NOMO-1 treated with DMSO at 0.1 percent for 48 hours (cell line): ENCODE data around the gene IRAK2.

Source experiments
- DNase-seq: peaks from one replicate; lab custom pipeline; 2025; ENCODE audit not compliant: unreplicated experiment; lab: John Stamatoyannopoulos, UW

IRAK2 gene

DNA sequence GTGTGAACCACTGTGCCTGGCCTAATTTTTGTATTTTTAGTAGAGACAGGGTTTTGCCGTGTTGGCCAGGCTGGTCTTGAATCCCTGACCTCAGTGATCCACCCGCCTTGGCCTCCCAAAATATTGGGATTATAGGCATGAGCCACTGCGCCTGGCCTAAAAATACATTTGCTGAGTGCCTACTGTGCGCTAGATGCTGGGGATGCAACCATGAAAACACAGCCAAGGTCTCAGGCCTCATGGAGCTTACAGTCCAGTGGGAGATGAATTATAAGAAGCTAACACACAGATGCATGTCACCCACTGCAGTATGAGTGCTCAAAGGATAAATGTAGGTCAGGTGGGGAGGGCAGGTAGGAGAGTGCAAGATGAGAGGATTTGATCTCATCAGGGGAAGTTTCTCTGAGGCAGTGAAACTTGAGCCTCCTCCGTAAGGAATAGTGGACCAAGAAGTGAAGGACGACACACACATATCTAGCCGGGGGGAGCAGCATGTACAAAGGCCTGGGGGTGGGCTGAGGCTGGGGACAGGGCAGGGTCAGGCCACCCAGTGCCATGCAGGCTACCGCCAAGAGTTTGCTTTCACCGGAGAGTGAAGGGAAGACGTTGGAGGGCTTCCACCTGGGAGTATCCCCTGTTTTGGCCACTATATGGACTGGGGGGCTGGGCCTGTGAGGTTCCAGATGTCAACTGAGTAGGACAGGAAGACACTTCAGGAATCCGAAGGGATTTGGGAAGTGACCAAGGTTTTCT lies 24.3 kb downstream of the IRAK2 start:
- no peak for DNase-seq

DNA sequence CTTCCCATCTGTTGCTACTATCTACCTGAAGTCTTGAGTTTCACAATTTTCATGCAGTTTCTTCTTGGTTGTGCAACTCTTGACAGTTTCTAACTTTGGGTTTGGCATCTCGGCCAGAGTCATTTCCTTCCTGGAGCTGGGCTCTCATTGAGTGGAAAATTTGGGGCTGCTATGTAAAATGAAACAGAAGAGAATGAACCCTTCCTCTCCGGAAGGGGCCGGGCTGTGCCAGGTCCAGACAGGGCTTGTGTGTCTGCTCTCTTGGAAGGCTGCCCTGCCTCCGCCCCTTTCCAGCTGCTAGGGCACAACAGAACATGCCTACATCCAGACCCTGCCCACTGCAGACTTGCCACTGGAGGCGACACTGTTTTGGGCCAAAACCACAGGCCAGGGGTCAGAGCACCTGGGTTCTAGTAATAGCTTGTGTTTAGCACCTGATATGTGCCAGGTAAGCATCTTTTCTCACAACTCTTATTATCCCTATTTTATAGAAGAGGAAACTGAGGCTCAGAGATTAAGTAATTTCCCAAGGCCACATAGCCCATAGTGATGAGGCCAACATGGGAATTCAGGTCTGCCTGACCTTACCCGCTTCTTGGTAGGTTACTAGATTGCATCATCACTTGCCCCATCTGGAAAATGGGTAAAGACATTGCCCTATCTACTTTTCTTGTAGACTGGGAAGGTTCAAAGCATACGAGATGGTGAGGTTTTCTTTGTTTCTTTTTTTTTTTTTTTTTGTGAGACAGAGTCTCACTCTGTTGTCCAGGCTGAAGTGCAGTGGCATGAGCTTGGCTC lies 25.0 kb downstream of the IRAK2 start:
- DNase-seq, result peak; percentile 95

DNA sequence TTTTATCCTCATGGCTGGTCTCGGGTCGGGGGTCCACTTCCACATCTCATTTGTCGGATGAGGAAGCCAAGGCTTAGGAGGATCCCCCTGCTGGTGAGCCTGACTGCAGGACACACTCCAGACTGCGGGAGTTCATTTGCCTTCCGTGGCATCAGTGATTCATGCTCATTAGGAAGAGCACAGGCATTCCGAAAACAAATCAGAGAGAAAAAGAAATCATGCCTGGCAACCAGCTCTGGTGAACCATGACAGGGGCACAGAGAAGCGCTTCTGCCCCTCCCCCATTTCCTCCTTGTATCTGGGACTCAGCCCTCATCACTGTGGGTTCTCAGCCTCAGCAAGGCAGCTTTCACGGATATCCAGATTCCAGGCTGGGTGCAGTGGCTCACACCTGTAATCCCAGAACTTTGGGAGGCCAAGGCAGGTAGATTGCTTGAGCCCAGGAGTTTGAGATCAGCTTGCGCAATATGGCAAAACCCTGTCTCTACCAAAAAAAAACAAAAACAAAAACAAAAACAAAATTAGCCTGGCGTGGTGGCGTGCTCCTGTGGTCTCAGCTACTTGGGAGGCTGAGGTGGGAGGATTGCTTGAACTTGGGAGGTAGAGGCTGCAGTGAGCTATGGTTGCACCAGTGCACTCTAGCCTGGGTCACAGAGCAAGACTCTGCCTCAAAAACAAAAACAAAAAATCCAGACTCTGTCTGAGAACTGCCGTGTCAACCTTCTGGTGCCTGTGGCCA lies 28.4 kb downstream of the IRAK2 start:
- no peak for DNase-seq

DNA sequence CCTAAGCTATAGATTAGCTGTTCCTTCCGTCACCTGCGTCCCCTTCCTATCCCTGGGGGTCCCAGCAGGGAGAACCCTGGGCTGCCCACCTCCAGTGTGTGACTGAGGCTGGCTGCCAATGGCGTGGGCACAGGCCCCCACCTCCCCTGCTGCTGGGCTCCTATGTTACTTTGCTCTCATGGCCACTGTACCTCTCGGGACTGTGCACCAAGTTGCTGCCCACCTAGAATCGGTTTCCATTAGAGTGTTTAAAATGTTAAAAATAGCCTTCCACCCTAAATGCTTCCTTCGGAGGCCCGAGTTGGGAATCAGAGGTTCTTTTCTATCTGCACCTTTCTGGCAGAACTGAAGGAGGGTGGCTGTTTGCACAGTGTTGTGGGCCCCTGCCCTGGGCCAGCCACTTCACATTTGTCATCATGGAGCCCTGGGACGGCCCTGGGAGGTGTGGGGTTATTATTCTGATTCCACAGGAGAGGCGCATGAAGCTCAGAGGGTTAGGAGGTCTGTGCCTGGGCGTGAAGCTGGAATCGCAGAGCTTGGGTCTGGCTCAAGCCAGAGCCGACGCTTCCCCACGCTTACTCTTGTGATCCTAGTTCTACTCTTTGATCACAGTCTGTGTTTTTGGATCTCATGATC lies 29.1 kb downstream of the IRAK2 start:
- no peak for DNase-seq

DNA sequence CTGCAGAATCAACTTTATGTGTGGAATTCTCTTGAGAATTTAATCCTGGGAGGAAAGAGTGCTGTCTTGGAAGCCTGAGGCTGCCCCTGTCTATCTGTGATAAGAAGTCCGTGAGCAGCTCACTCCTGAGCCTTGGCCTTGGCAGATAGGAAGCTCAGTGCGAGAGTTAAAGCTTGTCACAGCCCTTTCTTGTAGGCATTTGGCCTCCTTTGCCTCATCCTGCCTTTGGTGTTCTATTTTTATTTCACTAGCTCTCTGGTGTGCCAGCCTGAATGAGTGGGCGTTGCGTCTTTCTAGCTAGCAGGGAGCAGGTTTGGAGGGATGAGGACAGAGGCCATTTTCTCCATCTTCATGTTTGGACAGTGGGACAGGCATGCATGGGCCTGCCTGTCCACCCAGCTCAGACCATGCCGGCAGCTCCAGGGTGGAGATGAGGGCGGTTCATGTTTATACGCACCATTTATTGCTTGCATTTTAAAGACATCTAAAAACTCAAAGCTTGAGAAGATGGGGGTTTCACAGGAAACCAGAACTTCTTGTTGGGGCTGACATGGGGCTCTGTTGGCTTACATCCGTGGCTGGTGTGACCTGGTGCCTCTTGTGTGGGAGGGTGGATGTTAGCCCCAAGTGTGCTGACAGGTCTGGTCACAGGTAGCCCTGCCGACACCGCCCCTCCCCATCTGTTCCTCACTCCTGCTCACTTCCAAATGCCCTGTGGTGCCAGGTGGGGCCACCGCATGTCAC lies 29.8 kb downstream of the IRAK2 start:
- no peak for DNase-seq

DNA sequence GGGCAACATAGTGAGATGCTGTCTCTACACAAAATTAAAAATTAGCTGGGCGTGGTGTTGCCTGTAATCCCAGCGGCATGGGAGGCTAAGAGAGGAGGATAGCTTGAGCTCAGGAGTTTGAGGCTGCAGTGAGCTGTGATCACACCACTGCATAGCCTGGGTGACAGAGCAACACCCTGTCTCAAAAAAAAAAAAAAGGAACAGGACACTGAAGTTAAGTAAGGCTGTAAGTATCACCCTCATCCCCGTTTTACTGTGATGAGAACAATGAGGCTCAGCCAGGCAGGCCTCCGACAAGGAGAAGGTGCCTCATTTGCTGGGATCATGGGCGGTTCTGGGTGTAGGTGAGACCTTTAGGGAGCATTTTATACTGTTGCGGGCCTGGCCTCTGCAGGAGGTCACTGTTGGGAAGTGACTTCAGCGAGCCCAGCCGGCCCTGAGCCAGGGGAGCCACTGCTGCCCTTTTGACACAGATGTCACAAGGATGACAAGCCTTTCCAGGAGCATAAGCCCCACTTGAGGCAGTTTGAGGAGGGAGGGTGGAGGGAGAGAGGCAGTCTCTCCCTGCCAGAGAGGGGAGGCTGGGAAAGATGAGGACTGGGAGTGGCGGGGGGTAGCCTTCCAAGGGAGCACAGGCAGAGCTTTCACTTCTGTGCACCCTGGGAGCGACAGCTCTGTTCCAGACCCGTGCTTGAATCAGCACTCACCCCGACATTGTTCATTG lies 30.8 kb downstream of the IRAK2 start:
- no peak for DNase-seq

DNA sequence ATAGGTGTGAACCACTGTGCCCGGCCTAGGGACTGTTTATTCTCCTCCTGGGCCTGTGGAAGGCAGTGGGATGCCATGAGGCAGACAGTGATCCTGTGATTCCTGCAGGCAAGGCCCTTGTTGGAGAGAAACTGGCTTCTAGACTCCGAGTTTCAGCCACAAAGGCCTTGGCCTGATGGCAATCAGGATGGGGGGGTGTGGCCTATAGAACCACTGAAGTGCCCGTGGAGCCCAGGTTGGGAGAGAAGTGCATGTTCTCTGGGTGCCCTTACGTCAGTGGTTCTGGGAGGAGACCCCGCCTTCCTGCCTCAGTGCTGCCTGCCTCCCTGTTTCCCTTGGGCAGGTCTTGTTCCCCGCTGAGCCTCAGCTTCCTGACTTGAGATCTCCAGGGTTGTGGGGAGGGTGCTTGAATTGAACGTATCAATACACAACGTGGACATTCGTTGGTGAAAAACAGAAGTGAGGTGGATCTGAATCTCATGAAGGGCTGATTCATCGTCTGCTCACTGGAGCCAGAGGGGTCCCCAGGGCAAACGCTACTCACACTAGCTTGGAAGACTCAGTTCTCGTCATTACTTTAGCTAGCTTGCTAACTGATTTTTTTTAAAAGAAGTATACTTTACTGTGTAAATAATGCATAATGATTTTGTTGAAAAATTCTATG lies 31.8 kb downstream of the IRAK2 start:
- DNase-seq, result peak; percentile 35

DNA sequence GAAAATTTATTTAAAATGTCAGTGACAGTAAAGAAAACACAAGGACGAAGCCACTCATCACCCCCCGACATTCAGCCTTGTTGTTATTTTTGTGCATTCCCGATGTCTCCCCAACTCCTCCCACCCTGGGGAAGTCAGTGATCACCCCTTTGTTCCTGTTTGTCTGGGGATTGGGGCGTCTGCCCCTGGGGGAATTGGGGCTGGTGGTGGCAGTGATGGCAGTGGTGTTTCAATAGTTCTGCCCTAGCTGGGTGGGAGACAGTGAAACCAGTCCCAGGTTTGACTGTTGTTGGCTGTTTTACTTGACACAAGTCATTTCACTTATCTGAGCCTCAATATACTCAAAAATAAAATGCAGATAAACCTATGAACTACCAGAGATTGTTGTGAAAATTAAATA lies 33.5 kb downstream of the IRAK2 start:
- no peak for DNase-seq

DNA sequence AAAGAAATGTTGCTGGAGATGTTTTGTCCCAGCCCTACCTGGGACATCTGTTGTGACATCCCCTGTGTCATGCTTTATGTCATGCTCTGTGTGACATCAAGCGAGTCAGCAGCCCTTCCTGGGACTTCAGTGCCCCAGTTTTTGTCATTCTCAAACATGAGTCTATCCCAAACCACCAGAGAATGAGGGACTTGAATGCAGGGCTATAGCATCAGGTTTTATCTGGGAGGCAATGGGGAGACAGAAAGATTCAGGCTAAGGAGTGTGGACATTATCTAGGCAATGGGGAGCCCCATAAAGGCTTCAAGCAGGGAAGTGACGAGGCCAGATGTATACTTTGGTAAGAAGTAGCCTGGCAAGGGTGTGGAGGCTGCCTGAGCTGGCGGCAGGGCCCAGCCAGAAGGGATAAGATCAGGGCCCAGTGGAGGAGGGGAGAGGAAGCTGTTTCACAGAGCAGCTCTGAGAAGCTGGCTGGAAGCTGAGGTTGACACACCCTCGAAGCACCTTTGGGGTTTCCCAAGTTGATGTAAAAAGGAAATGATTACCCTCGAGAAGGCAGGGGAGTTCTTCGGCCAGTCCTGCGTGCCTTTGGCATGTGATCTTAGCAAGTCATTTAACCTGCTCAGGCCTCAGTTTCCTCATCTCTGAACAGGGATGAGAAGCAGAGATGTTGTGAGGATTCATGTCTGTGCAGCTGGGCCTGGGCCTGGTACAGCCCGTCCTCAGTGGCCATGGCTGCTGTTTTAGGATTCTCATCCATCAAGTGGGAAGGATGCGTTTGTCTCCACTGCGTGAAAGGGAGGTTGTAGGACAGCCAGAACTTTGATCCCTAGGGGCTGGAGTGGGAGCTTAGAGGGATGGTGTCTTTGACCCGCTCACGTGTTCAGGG lies 34.3 kb downstream of the IRAK2 start:
- peak; percentile 47 for DNase-seq

DNA sequence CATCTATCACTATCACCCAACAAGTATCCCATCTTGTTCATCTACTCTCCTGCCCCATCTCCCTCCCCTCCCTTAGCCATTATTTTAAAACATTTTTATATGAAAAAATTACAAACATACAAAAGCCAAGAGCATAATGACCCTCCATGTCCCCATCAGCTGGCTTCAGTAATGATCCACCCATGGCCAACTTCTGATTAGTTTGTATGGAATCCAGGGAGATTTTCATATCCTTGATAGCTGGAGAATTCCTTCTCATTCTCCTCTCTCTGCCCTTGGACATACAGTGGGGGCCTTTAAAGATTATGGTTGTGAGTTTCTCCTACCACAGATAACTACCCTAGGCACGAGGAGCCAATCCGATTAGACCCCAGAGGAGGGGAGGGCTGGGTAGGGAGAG lies 40.2 kb downstream of the IRAK2 start:
- DNase-seq, result no peak

DNA sequence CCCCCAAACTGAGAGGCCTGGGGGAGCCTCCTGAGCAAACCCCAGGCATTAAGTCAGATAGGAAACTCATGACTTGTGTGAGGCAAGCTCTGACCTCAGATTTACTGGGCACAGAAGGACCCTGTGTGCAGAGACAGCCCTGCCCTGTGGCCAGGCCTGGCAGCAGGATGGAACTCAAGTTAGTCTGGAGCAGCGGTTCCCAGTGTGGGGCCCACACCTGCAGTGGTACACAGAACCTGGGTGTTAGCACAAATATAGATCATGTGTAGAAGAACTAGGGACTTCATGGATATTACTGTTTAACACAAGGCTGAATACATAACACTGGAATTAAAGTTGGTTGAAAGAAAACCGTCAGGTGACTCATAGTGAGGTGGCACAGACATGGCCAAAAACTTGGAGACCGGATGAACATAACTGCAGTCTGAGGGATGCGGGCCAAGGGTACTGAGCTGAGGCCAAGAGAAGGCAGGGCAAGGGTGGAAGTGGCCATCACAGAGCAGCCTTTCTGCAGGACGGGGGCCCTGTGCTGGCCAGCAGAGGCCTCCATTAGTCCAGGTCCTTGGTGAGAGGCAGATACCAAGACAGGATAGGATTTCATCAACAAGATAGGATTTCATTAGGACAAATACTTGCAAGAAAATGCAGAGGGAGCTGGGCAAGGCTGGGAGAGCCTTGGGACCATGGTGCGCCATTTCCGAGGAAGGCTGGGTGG lies 40.9 kb downstream of the IRAK2 start:
- no peak for DNase-seq

DNA sequence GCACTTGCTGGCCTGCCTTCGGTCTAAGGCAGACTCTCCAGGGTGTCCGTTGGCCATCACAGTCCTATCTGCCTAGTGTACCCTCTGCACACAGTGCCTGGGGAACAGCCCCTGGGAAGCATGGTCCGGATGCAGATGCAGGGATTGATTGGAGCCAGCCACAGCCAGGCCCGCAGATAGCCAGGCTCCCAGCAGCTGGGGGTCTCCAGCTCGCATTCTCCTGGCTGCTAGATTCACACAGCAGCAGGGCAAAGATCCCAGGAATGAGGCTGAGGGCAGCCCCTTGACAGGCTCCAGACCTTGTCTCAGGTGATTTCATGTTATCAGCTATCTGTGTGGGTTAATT lies 41.4 kb downstream of the IRAK2 start:
- DNase-seq, result no peak

DNA sequence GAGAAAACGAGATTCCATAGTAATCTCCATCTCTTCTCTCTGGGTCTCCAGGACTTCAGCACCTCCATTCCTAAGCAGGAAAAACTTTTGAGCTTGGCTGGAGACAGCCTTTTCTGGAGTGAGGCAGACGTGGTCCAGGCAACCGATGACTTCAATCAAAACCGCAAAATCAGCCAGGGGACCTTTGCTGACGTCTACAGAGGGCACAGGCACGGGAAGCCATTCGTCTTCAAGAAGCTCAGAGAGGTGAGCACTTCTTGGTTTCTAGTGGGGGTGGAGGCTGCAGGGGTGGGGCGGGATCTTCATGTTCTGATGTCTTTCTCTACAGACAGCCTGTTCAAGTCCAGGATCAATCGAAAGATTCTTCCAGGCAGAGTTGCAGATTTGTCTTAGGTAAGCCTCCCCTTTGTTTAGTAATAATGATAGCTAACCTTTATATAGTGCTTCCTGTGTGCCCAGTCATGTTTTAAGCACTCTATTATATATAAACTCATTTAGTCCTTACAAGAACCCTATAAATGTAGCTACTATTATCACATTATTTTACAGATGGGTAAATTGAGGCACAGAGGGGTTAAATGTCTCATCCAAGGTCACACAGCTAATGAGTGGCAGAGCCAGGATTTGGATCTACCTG lies 48.6 kb downstream of the IRAK2 start:
- DNase-seq, result no peak

DNA sequence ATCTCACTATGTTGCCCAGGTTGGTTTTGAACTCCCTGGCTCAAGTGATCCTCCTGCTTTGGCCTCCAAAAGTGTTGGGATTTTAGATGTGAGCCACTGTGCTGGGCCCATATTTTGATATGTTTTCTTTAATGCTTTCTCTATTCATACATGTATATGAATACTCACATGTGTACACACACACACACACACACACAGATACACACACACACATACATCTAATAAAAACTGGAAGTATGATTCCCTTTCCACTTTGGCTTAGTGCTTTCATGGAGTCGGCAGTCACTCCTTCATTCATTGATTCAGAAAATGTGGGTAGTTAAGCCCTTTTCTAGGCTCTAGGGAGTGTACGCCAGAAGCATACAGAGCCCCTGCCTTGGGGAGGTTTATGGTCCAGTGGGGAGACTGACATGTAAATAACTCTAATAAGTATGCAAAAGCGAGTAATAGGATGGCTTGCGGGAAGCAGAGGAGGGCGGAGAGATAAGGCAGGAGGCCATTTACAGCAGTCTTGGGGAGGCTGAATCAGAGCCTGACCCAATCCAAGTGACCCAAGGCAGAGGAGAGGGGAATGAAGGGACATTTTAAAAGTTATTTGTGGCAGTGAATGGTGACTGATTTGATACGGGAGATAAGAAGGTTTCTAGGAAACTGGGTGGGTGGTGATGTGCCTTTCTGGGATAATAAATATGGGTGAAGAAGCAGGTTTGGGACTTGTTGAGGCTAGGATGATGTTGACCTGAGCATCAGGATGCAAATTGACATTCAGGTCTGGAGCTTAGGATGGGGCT lies 51.1 kb downstream of the IRAK2 start:
- no peak for DNase-seq

DNA sequence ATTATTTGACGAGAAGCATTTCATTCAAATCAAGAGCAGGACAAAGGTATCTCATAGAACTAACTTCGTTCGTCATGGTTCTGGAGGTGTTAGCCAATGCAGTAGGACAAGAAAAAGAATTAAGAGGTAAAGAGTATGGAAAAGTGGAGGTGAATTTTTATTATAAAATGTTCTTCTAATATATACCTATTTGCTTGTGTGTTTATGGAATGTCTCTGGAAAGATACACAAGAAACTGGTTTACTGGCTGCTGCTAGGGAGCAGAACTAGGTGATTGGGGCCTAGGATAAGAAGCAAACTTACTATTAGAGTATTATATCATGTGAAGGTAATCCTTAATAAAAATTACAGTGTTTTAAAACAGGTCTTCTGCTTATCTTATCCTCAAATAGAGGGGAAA lies 52.6 kb downstream of the IRAK2 start:
- DNase-seq, result no peak

DNA sequence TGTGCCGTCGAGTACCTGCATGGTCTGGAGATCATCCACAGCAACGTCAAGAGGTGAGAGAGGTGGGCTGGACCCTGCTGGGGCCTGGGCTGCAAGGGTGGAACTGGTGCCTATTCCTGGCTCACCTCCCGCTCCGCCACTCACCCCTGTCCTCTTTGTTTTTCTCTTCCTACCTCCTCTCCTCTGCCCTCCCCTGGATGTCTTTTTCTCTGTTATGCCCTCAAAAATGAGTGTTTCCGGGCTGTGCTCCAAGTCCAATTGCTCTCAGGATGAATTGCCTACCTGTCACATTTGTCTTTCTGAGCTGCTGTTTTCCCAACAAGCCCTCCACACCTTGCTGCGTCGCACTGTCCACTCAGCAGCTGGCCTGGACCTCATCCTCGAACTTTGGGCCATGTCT lies 55.0 kb downstream of the IRAK2 start:
- DNase-seq, result no peak
